HG03571 (cell line): ENCODE measurements around the gene RARB.

Source experiments
- ATAC-seq: cut with Tn5 transposase; IDR thresholded peaks from one replicate; pipeline ENCODE4 v1.9.1; 2021; ENCODE audit not compliant: unreplicated experiment

The RARB gene

DNA sequence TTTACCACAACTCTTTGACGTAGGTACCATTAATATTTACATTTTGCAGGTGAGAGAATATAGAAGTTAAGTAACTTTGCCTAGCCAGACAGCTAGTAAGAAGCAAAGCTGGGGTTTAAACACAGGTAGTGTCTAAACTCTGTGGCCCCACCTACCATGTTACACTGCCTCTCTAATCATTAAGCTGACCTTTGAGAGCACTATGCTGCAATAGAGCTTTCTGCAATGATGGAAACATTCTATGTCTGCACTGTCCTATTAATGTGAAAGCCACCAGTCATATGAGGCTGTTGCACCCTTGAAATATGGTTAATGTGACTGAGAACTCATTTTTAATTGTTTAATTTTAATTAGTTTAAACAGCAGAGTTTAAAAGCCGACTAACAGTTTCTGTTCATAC lies 6.3 kb upstream of the RARB start:
- no peak for ATAC-seq

DNA sequence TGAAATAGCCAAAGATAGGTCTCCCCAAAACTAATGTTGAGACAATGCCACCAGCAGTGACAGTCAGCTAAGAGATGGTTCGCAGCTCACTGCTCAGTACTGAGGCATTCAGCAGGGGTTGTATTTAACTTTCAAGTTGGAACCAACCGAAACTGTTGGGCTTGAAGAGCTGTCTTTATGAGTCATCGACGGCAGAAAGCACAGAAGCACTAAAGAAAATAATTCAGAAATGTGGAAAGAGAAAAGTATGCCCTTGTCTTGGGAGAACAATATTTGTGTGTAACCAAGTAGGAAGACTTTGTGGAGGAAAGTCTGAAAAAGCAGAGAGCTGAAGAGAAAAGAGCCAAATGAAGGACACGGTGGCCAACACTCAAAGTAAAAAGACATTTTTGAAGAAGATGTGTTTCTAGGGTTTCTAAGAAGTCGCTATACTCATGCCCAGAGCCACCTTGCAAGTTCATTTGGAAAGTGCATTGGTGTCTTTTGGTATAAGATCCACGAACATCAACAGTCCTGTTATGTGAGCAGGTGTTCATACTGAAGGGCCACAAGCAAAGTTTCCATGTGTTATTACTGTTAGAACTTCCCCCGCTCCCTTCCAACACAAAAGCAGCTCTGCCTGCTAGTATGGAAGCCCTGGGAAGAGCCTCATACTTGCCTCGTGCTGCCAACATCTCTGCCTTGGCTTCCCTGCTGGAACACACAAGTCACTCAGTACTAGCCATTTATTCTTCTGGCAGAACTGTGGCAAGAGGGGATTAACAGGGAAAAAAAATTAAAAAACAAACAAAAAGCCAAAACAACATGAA lies 4.1 kb upstream of the RARB start:
- ATAC-seq: no peak

GRCh38 chr3:25424614-25425013 lies 3.4 kb upstream of the RARB start:
- ATAC-seq: no peak

DNA sequence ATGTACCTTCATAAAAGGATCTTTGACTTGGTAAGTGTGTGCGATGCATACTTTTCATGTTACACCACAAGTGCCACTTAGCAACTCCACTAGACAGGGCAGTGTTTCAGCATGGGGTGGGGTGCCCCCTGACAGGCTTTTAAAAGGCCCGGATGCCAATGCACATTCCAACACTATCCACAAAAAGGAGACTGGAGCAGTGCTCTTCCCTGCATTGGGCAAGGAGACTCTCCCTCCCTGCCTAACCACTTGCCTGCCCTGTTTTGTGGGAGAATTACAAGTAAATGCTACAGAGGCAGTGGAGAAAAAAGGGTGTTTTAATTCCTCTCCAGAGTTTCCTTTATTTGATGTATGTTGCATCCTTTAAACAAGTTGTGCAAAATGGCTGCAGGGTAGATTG lies 1.7 kb upstream of the RARB start:
- no peak for ATAC-seq

DNA sequence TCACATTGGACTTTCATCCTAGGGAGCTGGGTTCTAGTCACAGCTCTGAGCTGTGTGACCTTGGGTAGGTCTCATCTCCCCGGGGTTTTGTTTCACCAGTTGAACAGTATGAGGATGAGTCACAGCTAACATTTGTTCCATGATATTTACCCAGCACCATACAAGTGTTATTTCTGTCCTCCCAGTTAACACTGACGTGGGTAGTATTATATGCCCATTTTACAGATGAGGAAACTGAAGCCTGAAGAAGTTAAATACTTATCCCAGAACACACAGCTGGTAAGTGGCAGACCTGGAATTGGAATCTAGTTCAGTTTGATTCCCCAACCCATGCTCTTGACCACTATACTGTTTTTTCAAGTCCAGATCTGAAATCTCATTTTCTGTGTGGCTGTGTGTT lies 908 bp upstream of the RARB start:
- no peak for ATAC-seq

DNA sequence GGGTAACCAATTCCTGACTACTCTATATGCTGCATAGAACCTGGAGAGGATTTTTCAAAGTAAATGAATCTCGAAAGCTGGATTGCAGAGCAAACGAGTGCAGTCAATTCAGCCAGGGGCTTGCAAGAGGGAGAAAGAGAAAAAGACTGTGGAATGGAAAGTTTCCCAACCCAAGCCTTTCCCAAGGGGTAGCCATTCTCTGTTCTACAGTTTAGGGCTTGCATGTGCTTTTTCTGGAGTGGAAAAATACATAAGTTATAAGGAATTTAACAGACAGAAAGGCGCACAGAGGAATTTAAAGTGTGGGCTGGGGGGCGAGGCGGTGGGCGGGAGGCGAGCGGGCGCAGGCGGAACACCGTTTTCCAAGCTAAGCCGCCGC lies 511 bp upstream of the RARB start:
- ATAC-seq: no peak

GRCh38 chr3:25428789-25429335 lies 799 bp downstream of the RARB start:
- no peak for ATAC-seq

DNA sequence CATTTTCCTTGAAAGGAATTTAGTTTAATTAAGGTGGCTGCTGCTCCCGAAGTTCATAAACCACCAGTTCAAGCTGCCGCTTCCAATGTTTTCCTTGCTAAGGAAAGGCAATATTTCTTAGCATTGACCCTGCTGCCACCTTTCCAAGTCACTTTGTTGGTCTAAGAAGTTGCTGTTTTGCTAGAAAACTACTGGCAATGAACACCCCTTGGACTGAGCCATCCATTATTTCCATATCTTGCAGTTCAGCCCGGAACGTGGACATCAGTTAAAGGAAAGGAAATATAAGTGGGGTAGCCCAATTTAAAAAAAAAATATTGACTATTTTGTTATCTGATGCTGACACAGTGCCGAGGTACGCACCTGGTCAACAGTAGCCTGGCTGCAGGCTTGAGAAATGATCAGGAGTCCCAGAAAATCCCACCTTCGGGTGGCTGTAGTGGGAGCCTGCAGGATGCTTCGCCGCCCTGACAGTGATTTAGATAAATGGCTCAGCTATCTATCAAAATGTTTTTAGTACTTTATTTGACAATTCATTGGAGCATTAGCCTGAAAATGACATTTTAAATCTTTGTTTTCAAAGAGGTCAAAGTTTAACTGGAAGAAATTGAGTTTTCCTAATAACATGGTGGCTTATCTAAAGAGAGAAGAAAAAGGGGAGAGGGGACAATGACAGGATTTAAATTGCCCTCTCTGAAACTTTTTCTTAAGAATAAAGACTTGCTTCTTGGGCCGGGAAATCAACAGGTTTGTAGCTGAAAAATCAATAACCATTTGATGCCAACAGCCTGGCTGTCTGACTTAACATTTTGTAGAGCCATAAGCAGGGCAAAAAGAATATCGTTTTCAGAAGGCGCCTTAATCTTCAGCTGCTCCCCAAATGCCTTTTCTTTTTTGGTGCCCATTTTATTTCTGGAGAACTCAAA lies 1.6 kb downstream of the RARB start:
- no peak for ATAC-seq

- ATAC-seq: no peak
Observed at GRCh38 chr3:25430287-25430934, 2.3 kb downstream of the RARB start.

DNA sequence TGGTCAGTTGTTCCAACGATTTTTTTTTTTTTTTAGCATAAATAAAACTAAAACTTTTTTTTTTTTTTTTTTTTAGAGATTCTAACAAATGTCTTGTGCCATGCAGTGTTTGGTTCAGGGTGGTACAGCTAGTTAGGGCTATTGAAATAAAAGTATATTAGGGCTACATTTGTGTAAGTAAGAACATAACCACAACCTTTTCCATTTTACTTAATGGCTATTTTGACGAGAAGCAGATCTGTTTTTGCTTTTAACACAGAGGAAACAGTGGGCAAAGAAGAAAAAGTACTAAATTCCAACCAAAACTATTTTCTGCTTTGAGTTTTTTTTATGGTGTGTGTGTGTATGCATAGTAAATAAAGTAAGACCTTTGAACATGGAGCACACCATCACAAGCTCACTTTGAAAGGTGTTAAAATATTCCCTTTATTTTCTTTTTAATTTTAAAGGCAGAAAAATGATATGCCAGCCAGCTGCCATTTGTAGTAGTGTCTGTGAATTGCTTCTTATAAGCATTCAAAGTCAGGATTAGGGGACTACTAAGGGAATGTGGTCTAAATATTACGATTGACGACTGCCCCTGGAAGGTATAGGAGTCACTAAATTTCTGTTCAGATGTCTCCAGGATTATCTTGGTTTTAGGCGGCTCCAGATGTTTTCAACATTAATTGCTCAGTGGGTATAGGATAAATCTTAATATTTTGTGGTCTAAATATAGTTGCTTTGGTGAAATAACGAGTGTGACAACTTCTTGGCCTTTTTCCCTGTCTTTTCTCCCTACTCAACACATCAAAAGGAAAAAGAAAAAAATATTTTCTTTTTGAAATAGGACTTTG lies 3.1 kb downstream of the RARB start:
- no peak for ATAC-seq

DNA sequence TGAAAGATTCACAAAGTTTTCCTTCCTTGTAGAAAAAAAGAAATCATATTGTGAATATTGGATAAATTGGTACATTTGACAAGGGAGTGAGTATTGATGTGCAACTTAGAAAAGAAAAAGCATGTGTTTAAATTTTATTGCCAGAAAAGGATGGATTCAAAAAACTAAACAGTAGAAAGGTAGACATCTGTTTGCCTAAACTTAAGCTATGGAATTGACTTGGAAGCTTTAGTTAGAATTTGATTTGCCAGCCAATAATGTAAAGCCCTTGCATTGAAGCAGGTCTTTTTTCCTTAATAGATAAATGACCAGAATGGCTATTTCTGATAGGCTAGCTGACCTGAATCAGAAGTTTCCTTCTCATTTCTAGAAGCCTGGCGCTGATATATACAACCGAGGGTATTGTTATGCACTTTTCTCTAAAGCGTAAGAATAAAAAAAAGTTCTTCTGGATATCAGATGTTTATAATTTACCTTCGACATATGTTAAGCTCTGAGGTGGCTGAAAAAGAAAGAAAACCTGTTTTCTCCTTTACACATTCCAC lies 4.2 kb downstream of the RARB start:
- no peak for ATAC-seq

DNA sequence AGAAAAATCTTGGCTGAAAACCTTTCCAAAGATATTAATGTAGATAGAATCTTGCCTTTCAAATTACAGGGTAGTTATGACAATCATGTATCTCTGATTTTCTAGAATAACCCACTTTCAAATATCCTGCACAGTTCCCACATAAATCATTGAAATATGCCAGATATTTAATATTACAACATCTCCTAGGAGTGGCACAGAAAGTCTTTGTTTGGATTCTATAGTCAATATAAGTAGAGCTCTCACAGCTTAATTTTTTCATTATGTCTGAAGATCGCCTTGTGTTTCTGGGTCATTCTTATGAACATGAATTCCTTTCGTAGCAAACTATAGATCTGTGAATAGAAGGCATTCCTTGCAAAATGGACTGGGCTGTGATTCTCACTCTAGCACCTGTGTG lies 5.0 kb downstream of the RARB start:
- no peak for ATAC-seq

GRCh38 chr3:25433868-25434267 lies 5.8 kb downstream of the RARB start:
- no peak for ATAC-seq

DNA sequence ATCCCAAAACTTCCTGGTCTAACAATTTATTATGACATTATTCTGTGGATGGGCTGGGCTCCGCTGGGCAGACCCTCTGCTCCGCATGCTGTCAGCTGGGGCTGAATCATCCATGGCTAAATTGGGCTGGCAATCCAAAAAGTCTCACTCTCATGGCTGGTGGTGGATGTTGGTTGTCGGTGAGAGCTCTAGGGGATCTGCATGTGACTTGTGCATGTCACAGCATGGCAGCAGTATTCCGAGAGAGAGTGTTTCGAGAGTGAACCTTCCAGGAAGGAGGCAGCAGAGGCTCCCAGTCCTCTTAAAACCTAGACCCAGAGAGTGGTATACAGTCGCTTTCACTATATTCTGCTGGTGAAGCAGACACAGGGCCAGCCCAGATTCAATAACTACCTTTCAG lies 9.9 kb downstream of the RARB start:
- ATAC-seq: no peak

- ATAC-seq: no peak
Observed at GRCh38 chr3:25438791-25439555, 10.9 kb downstream of the RARB start.

- no peak for ATAC-seq
Observed at GRCh38 chr3:25441234-25441856, 13.3 kb downstream of the RARB start.

GRCh38 chr3:25442486-25442885 lies 14.4 kb downstream of the RARB start:
- no peak for ATAC-seq

- ATAC-seq: no peak
Observed at GRCh38 chr3:25444273-25444672, 16.2 kb downstream of the RARB start.

DNA sequence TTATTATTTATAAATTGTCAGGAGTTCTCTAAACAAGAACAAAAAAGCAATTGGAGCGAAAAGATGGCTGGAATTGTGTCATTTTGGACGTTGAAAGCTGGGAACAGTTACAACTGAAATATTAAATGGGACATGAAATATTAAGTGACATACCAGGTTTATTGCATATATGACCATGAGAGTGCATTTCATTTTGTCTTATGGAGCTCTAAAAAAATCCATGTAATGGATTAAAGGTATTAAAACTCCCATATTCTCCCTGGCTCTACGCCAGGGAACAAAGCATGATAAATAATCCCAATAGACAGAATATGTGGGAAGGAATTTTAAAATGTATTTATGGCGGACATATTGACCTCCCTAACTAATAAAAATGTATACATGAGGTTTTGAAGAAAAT lies 17.7 kb downstream of the RARB start:
- ATAC-seq: no peak
